ENCODE results near the gene MYRFL. TPM values are rescaled to one million over a fixed set of nuclear protein-coding genes. Genes with fewer than 3 reads are reported as not detected.

MYRFL gene
- total and polyA plus RNA-seq, 2 of the 8 experiments (the other 6 are each of a cell fraction or from before 2014, with no cell fraction given): 1.1 to 2.0 TPM

DNA sequence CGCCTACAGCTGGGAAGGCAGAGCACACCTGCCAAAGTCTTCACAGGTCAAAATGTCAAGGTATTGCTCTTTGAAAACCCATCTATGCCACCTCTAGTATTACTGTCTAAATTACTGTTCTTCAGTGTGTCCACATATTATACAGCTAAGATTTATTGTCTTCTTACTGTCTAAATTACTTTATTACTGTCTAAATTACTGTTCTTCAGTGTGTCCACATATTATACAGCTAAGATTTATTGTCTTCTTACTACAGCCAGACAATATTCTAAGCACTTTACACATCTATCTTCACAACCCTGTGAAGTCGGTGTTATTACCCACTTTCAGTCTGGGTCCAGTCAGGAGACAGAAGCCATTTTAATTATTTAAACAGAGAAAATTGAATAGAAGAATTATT is 173.9 kb downstream of the MYRFL start:
- H3K27ac ChIP-seq (ENCODE audit: low read depth, low read length): no peak overlapping the region
- DNase-seq (ENCODE audit: low read depth in 1 of 2, low spot score in 2 of 2): no peak
- H3K23me2 ChIP-seq (ENCODE audit: low read depth, low read length): no peaks in the 10 kb centered on the region
- H4K20me1 ChIP-seq (replicated peaks in 1 of 2; ENCODE audit: control insufficient read depth in 1 of 2, insufficient read depth in 2 of 2, low read length in 2 of 2): no peaks in the 10 kb centered on the region
- H3K9ac ChIP-seq (replicated peaks in 1 of 4; ENCODE audit: extremely low read depth in 1 of 4, low read depth in 3 of 4, low read length in 3 of 4): no peak overlapping the region
- H2BK15ac ChIP-seq (ENCODE audit: low read length): no peak overlapping the region
- POLR2A ChIA-PET (ENCODE audit: partially characterized antibody): no interaction called here
- no peak overlapping the region for H3K18ac ChIP-seq (ENCODE audit: extremely low read depth, low read length)
- H2AK5ac ChIP-seq (ENCODE audit: low read depth, low read length): no peak overlapping the region
- no peak overlapping the region for H3K4ac ChIP-seq (replicated peaks; ENCODE audit: insufficient read length, low read depth, low read length)
- no peak overlapping the region for H2BK5ac ChIP-seq (ENCODE audit: low read depth, low read length)
- no peaks in the 10 kb centered on the region for H3K9me3 ChIP-seq (ENCODE audit: insufficient read depth in 2 of 2, low read depth in 1 of 2, low read length in 1 of 2)
- H3K36me3 ChIP-seq (ENCODE audit: control insufficient read depth in 2 of 4, insufficient read depth in 4 of 4, low read length in 3 of 4): no peaks in the 10 kb centered on the region
- no peak overlapping the region for H2BK12ac ChIP-seq (ENCODE audit: low read depth, low read length)
- H3K79me1 ChIP-seq (ENCODE audit: low read depth, low read length): no peaks in the 10 kb centered on the region
- no peak overlapping the region for H3K4me3 ChIP-seq (ENCODE audit: extremely low read depth in 1 of 4, insufficient read depth in 2 of 4, low read depth in 3 of 4, low read length in 4 of 4)
- H3K23ac ChIP-seq (ENCODE audit: insufficient read length): no peak overlapping the region
- H3K27me3 ChIP-seq (replicated peaks in 1 of 4; ENCODE audit: control insufficient read depth in 3 of 4, extremely low read depth in 1 of 4, insufficient read depth in 3 of 4, low read length in 3 of 4): no peaks in the 10 kb centered on the region
- no peaks in the 10 kb centered on the region; a peak in 1 of 7 replicates for H3K4me1 ChIP-seq (replicated peaks in 1 of 4; ENCODE audit: control insufficient read depth in 3 of 4, insufficient read depth in 4 of 4, low read length in 3 of 4)
- TF ChIP-seq CTBP2 (IDR thresholded peaks at IDR 0.05; ENCODE audit: borderline replicate concordance, insufficient read depth, insufficient read length, low read length) (no peak), EZH2 (IDR thresholded peaks at IDR 0.05; ENCODE audit: low read depth, low read length, severe bottlenecking) (no peak), YY1 (IDR thresholded peaks at IDR 0.05; ENCODE audit: low read depth, low read length) (no peak), CEBPB (IDR thresholded peaks at IDR 0.05; ENCODE audit: low read depth, low read length) (no peak), TAF7 (optimal IDR thresholded peaks at IDR 0.05; ENCODE audit: borderline replicate concordance, low read depth, low read length) (no peak), CBX8 (IDR thresholded peaks at IDR 0.05; ENCODE audit: borderline replicate concordance, low read depth, low read length) (no peak), NRF1 (IDR thresholded peaks at IDR 0.05; ENCODE audit: low read depth, low read length) (no peak)
- CTCF ChIA-PET (ENCODE audit: partially characterized antibody): interaction anchor here (0.6 to 3.8 kb wide), 8 partner anchors 11 to 578 kb away, joined by 3 to 13 read pairs (median 4); no protein-coding TSS in a partner anchor
- H4K91ac ChIP-seq (replicated peaks; ENCODE audit: insufficient read length, low read length): no peak overlapping the region
- no peak overlapping the region for H2BK20ac ChIP-seq (ENCODE audit: low read length)
- 89% methylated on average over 2 of the region's 2 CpGs; no CpG with 5 or more reads in 1 of the 2 experiments for WGBS, 2 experiments (ENCODE audit: extremely low coverage in 1 of 2, insufficient coverage in 1 of 2, insufficient read length in 1 of 2, insufficient replicate concordance in 2 of 2, low coverage in 1 of 2, low lambda C conversion rate in 2 of 2, missing lambda C conversion rate in 1 of 2)
- no peak overlapping the region for H4K8ac ChIP-seq (ENCODE audit: extremely low read depth, insufficient read depth, low read length)
- H3K4me2 ChIP-seq (ENCODE audit: insufficient read depth in 1 of 2, low read depth in 2 of 2, low read length in 2 of 2): no peak overlapping the region
- no peak overlapping the region for H2AFZ ChIP-seq (ENCODE audit: low read length)
- no peaks in the 10 kb centered on the region for H3K79me2 ChIP-seq (ENCODE audit: control insufficient read depth in 1 of 2, insufficient read depth in 2 of 2, low read length in 2 of 2)
- no peak overlapping the region for H4K5ac ChIP-seq (ENCODE audit: insufficient read length, low read depth, low read length)
- no peak overlapping the region for H3K56ac ChIP-seq (replicated peaks; ENCODE audit: insufficient read length, low read depth, low read length)
- no peak for FAIRE-seq
- no peak overlapping the region for H2BK120ac ChIP-seq (replicated peaks; ENCODE audit: low read depth, low read length)
- no peak overlapping the region for H3K14ac ChIP-seq (ENCODE audit: insufficient read length)
